Breast epithelium (tissue), 3 donors: ENCODE data around the gene ZNF175.

ENCODE experiments used
- POLR2A ChIP-seq: fragments of 450-650 bp; IDR thresholded peaks from one replicate; pipeline ENCODE4 v1.6.1; 2016; ENCODE audit warnings: antibody characterized with exemption, mild to moderate bottlenecking, moderate library complexity
- POLR2AphosphoS5 ChIP-seq, 3 donors: sonication (generic); formaldehyde crosslinking; IDR thresholded peaks; one replicate each; pipeline ENCODE4 v1.6.1; 2017; ENCODE audit warnings: antibody characterized with exemption in 3 of 3
- TF ChIP-seq, protein P1 (sequence below), 3 donors: fragments of 450-650 bp; IDR thresholded peaks; one replicate each; pipeline ENCODE4 v1.5.1; 2016 to 2017; ENCODE audit warnings: antibody characterized with exemption in 3 of 3, mild to moderate bottlenecking in 3 of 3, moderate library complexity in 3 of 3

- no peak for TF ChIP-seq POLR2AphosphoS5 (IDR thresholded peaks at IDR 0.05)
- no peak for TF ChIP-seq POLR2A
- TF ChIP-seq, protein P1, sequence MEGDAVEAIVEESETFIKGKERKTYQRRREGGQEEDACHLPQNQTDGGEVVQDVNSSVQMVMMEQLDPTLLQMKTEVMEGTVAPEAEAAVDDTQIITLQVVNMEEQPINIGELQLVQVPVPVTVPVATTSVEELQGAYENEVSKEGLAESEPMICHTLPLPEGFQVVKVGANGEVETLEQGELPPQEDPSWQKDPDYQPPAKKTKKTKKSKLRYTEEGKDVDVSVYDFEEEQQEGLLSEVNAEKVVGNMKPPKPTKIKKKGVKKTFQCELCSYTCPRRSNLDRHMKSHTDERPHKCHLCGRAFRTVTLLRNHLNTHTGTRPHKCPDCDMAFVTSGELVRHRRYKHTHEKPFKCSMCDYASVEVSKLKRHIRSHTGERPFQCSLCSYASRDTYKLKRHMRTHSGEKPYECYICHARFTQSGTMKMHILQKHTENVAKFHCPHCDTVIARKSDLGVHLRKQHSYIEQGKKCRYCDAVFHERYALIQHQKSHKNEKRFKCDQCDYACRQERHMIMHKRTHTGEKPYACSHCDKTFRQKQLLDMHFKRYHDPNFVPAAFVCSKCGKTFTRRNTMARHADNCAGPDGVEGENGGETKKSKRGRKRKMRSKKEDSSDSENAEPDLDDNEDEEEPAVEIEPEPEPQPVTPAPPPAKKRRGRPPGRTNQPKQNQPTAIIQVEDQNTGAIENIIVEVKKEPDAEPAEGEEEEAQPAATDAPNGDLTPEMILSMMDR (IDR thresholded peaks at IDR 0.05) = no peak
Observed at GRCh38 chr19:51571599-51571998, 516 bp downstream of the ZNF175 start.
